ENCODE results near the gene PTPRG.
A peak's percentile ranks its signal among the peaks of the same experiment; 100 is the strongest.

Gene PTPRG

DNA sequence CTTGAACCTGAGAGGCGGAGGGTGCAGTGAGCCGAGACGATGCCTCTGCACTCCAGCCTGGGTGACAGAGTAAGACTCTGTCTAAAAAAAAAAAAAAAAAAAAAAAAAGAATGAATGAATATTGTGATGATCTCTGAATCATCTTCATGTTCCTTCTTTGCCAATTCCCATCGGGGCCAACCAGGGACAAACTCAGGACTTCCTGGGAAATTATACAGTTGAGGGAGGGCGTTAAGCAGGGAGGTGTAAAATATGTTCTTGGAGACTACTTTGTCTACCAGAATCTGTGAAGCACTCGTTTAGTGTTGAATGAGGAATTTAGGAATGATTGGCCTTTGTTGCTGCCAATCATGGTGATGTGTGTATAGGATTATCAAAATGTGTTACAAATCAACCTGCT is 210.6 kb downstream of the PTPRG start:
- no peak for DNase-seq

DNA sequence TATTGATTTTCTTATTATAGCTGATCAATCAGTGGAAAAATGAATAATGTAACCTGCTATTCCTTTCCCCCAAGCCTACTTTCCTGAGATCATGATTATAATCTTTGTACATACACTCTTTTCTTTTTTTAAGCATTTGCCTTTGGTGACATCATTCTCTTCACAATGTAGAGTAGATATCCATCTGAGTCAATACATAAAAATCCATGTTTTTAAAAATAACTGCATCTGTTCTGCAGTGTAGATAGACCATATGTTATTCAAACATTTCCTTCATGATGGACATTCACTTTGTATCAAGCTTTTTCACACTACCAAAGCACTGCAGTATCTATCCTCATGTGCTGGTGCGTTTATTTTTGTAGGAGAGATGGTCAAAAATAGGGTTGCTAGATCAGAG is 211.1 kb downstream of the PTPRG start:
- no peak for DNase-seq

DNA sequence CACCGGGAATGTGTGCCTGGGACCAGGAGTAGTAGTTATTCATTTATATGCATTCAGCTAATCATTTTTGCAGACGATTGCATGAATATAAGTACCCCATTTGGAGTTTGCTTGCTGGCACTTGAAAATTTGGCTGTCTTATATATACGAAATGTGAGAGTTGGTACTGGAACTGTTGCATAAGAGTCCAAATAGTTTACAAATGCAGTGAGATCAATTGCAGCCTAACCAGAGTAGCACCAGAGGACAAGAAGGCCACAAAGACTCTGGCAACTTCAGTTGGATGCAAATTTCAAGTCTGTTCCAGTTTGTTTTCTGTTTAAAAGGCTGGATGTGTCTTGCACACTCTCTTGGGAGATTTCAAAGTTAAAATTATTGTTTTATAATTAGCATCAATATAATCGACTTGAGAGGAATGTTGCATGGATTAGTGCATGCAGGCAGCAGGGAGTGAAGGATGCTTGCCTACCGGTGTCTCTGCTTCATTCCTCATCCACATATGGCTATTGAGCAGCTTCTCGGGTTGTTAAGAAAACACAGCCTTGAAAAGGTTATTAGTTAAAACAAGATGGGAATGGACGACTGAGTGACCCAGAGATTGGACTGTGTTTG is 213.0 kb downstream of the PTPRG start:
- no peak for DNase-seq

DNA sequence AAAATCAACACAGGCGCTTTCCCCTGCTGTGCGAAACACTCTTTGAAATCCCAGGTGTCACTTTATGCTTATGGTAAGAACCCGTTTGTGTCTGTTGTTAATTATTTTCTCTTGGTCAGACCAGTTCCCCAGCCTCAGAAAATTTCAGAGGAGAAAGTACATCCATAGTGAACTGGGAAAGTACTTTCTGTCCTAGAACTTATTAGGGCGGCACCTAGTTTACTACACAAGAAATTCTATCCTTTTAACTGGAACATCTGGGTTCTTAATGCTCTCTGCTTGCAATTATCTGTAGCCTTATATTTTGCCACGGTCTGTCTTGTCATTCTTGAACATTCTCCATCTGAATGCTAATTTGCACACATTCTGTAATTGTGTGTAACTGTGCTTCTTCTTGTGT is 215.0 kb downstream of the PTPRG start:
- DNase-seq, result no peak

DNA sequence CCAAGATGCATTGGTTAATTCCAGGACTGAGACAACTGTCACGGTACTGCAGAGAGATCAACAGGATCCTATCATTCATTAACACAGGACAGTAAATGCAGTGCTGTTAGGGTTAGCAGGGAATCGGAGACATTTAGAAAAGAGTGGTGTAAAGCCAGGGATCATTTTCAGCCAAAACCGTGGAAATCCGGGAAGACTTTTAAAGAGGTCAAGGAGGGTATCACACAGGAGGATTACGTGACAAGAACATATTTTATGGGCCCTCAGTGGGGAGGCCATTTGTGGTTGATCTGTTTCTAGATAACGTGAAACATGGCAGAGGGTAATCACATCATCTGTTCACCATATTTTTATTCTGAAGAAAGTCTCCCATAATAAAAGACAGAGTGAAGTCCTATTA is 216.1 kb downstream of the PTPRG start:
- no peak for DNase-seq

DNA sequence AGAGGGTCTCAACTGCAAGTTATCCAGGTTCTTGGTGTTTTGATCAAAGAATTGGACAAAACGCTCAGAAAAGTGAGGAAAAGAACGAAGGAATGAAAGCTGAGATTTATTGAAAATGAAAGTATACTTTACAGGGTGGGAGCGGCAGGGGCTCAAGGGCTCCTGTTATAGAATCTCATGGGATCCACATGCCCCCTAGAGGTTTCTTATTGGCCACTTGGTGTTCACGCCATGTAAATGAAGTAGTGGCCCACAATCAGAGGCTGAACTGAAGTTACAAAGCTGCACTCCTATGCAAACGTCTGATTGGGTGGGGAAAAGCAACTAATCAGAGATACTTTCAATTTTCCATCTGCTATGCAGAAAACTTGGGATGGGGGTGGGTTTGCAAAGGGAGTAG is 216.7 kb downstream of the PTPRG start:
- no peak for DNase-seq

DNA sequence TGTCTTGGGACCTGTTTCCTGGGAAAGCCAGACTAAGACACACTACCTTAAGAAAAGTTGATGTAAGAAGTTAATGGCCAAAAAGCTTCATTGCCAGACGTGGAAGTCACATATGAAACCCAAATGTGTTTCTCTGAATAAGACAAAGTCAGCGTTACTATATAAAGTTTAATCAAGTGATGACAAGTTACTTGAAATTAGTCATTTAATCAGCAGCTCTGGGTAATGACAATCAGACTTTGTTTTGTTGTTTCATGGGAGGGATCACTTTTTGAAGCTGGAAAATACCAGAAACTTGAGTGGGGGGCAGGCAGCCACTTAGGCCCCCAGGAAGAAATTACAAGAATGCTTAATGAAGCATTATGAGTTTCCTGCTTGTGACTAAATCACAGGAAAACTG is 218.6 kb downstream of the PTPRG start:
- DNase-seq, result no peak

DNA sequence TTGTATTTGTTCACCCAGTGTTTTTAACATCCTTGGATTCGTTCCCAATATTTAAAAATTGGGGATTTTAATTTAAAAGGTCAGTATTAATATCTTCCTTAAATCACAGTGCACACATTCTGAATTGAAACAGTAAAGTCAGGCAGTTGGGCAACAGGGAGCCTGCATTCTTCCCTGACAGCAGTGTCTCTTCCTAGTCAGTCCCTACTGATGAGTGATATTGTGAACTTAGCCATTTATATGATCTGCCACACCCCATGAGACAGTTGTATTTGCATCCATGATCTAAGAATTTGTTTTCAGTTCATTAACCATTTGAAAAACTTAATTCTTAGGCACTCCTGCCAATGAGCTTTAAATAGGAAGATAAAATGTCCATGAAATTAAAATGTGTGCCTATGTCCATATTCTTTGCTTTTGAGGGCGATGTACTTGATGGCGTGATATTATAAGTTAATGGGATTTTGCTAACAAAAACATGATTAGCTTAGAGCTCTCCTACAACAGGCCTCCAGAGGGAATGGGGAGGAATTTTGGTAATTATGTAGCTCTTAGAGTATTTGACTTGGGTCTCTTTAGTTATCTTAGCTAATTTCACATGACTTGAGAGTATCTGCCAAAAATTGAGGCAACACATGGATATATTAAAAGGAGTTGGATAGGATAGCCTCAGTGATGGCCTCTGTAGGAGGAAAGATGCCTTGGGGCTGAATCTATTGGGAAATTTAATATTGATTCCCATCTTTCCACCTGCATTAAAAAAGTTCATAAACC is 219.3 kb downstream of the PTPRG start:
- DNase-seq, result no peak

DNA sequence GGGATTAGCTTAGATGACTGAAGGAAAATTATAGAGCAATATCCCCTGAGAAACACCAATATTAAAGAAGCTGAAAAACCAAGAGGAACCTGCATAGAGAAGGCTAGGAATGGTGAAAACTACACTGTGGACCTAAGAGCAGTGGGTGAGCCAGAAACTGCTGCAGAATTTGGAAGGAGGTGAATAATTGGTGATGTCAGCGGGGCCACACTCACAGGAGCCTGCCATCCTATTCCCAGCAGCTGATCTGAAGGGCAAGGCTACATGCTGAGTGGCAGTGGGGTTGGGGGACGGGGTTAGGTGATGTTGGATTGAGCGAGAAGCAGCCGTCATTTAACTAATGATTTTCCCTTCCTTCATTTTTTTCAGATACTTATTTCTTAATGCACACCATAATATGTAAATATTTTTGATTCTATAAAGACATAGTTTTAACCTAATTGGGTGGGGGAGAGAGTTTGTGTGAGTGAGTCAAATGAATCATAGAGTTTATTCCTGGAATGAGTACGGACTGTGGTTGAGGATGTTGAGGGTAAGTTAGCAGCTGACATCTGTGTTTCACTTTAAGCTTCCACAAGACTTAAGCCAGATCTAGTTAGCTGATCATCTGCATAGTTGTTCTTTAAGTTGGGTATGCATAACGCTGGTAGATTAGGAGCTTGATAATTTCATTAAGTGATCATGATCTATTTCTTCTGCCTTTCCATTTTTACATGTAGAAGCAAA is 222.8 kb downstream of the PTPRG start:
- DNase-seq, result no peak

DNA sequence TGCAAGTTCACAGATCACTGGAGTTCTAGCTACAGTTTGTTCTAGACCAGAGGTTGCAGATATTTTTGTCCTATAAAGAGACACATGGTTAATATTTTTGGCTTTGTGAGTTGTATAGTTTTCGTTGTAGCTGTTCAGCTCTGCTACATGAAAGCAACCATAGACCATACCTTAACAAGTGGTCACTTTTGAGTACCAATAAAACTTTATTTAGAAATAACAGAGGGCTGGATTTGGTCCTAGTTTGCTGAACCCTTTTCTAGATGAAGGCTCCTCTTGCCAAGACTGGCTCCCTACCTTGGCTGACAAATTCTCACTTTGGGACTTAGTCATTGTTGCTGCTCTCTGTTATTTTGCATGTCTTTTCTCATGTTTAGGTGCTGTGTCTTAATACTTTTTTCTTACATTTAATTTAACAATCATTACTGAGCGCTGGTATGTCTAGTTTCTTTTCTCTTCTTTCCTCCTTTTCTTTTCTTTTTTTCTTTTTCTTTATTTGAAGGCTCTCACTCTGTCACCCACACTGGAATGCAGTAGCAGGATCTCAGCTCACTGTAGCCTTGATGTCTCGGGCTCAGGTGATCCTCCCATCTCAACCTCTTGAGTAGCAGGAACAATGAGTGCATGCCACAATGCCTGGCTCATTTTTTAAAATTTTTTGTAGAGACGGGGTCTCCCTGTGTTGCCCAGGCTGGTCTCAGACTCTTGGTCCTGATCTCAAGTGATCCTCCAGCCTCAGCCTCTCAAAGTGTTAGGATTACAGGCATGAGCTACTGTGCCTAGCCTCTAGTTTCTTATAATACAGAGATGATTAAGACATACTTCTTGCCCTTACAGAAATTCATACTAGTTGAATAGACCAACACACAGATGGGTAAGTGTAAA is 227.5 kb downstream of the PTPRG start:
- DNase-seq, result no peak

DNA sequence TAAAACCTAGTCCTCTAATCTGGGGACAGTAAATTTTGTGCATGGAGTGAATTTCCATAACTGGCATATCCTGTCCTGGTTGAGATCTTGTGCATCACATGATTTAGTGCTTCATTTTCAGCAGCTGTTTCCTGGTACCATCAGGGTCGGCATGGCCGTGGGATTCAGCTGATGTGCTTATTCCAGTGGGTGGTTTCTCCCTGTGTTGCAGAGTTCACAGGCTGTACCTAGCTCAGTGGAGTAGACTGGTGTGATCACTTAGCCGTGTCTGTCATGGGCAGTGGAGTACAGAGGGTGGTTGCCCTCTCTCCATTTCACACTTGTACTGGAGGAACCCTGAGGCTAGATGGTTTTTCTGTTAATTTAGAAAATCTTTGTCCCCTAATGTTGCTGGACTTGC is 228.5 kb downstream of the PTPRG start:
- peak; percentile 60 for DNase-seq

DNA sequence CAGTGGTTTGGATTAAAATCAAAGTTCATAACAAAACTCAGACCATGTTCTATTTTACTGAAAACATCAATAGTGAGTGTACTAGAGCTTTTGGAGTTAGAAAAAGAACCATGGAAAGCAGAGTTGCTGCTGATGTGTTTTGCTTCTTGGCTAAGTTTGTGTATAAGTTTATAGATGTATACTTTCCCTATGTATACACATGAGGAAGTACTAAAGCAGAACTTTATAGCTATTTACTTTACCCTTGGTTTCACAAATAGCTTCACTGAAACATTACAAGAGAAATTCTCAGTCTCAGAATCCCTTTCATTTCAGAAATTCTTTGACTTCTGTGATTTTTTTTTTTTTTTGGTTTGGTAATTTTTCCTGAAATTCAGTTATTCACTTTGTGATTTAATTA is 229.0 kb downstream of the PTPRG start:
- no peak for DNase-seq

DNA sequence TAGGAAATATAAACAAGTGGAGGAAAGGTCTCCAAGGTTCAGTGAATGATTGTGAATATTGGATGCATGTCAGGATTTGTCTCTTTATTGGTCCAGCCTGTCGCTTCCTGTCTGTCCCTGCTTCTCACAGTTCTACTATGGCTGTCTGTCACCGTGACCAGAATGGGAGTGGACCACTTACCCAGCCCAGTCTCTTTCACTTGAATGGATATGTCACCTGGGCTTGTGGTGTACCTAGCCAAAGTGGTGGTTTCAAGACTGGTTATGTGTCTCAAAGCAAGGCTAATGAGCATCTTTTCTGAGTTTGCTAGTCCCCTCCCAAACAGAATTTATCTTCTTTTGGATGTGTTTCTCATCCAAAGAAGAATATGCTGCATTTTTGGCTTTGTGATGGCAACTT is 231.7 kb downstream of the PTPRG start:
- no peak for DNase-seq

DNA sequence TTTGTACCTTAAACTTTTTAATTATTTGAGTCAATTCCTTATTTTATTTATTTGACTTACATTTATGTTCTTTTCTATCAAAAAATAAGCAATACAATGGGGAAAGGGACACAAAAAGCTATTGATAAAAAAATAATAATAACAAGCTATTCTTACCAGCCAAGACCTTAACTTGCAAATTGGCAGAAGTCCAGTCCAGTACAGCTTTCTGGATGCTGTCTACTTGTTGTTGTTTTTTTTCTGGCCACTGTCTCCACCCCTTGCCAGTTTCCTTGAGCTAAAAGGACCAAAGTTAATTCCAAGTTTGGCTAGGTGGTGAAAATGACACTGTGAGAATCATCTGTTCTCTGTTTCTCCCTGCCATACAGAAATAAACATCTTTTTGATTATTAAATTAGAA is 232.2 kb downstream of the PTPRG start:
- no peak for DNase-seq

DNA sequence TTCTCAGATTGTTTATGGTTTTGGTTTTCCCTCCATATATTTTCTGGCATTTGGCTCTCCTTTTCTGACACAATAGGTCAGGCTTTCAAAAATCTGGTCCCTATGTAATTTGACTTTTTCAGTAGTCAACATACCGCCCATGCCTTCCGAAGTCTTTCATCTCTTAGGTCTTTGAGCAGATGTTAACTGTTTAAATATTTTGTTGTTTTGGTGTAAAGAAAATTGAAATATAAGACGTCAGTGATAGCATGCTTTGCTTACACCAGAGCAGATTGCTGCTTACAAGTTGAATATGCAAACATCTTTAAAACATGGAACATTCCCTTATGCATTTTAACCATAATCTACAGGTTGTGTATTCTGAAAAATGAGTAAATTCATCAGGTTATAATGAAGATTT is 233.0 kb downstream of the PTPRG start:
- DNase-seq, result no peak

DNA sequence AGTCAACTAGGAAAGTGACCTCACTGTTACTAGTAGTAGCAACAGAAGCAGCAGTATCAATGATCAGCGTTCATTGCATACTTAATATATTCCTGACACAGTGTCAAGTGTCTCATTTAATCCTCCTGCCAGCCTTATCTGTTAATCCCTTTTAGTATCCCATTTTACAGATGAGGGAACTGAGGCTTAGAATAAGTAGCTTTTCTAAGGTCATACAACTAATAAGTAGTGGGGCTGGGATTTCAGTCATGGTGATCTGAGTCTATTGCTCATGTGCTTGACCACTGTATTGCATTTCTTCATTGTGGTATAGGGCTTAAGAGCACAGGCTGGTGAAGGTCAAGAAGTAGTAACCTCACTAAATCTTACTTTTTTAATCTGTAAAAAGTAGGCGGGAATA is 233.6 kb downstream of the PTPRG start:
- no peak for DNase-seq

DNA sequence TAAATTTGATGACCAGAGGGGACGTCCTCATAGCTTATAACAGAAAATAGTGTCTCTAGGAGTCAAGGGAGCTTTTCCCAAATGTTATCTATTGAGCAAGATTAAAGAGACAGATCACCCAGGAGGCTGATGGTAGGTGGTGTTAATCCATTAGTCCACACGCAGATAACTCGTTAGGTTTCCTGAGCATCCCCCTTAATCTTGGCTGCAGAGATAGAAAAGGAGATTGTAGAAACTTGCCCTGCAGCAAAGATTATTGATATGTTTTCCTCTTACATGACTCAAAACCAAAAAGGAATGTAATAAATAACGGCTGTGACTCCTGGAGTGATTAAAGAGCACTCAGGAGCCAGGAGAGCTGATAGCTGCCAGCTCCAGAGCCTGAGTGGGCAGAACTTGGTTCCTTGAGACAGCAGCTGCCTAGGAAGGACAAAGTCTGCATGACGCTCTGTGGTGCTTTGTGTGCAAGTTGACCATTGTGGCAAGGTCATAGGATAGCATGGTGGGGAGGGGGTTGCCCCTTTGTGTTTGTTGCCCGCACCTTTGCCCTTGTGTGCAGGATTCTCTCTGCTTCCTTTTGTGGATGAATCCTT is 234.8 kb downstream of the PTPRG start:
- no peak for DNase-seq

DNA sequence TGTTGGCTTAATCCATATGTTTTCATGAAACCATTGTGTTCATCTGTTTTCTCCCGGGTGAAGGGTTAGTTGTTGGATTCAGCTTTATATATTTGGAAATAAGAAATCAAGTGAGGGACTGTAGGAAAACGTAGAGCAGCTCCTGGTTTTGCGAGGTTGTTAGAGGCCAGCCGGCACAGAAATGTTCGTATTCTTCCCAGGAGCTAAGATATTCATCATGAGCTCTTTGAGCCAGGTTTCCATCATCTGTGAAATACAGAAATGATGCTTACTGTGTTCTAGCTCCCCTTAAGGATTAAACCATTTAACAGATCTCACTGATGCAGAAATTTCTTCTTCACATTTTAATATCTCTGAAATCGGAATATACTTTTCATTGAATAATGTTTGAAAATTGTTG is 235.5 kb downstream of the PTPRG start:
- no peak for DNase-seq

DNA sequence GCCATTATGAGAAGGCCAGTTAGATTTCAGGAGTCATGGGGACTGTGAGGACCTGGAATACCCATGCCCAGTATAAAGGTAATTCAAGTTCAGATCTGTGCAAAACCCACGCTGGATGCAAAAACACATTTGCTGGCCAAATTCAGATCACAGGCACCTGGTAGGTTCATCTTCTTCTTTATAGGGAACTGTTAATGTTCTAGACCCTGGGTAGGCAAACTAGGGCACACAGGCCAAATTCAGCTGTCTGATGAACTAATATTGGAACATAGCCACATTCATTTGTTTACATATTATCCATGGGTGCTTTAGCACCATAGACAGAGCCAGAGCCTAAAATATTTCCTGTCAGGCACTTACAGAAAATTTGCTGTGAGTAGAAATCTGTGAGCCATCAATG is 241.4 kb downstream of the PTPRG start:
- peak; percentile 32 for DNase-seq

DNA sequence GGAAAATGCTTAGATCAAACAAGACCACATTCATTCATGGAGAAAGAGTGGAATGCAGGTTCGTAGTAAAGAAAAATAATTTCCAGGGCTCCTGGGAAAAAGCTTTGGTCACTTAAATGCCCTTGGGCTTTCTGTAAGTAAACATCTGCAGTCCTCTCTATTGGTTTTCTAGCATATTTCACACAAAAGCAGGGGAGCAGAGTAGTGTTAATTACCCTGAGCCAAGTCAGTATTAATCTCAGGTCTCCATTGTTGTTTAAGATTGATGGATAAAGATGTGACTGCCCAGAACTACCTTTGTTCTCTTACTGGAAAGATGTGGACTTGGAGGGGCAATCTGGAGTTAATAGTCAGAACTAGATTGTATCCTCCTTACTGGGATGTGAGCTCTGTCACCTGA is 242.6 kb downstream of the PTPRG start:
- no peak for DNase-seq

DNA sequence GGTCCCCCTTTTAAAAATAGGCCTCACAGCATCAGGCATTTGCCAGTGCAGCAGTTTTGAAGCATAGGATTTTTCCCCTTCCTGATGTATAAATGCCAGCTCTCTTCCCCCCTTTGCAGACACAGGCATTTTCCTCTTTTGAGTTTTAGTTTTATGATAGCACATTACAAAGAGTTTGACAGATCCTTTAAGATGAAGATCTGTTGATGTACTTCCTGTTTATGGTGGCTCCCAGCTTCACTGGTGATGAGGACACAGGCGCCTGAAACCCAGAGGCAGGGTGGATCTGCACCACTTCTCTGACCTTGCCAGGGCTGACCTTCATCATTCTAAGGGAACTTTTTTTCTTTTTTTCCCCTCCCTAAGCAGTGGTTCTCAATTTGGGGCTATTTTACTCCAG is 243.4 kb downstream of the PTPRG start:
- DNase-seq, result no peak

DNA sequence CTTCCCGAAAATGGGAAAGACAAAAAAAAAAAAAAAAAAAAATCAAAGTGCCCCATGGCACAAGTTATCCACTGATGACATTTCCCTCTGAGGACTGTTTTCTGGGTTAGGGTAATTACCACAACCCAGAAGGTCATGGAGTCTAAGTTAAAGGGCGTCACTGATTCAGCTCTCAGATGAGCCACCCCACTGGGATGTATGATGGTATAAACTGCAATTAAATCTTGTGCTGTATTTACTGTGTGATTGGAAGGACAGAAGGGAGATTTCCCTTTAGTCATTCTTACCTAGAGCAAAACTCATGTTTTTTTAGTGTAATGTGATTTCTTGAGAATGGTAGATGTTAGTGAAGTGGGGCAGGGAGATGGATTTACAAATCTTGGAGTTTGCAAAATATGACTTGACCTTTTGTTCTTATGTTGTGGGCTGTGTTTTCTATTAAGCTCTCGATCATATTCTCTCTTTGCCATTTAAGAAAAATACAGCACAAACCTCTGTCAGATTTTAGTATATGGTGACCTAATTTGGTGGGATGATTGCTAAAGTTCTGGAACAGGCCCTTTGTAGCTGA is 244.2 kb downstream of the PTPRG start:
- DNase-seq, result no peak

DNA sequence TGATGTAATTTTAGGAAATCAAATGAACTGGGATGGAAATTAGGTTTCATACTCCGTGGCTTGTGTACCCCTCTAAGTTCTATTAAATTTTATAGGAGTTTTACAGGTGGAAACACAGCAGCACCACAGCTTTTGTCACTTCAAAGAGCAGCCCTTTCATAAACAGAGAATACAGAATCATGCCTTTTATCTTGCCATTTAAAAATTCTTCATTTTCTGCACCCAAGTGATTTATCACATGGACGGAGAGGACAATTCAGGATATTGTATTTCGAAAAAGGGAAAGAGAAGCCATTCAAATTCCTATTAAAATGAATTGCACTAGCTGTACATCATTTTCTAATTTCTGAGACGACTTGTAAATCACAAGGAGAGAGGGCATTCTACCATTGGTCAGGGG is 245.4 kb downstream of the PTPRG start:
- DNase-seq, result no peak
